HG03039 (cell line): ENCODE data around the gene SFN.
"Not testable (repeated sequence)": the region's sequence is repeated elsewhere in the genome, so short reads cannot be mapped to it uniquely, and the experiment has no call there.

ENCODE experiments used
- ATAC-seq: cut with Tn5 transposase; IDR thresholded peaks from one replicate; pipeline ENCODE4 v1.9.1; 2021; ENCODE audit warnings: mild to moderate bottlenecking, moderate library complexity; ENCODE audit not compliant: unreplicated experiment

Gene SFN

DNA sequence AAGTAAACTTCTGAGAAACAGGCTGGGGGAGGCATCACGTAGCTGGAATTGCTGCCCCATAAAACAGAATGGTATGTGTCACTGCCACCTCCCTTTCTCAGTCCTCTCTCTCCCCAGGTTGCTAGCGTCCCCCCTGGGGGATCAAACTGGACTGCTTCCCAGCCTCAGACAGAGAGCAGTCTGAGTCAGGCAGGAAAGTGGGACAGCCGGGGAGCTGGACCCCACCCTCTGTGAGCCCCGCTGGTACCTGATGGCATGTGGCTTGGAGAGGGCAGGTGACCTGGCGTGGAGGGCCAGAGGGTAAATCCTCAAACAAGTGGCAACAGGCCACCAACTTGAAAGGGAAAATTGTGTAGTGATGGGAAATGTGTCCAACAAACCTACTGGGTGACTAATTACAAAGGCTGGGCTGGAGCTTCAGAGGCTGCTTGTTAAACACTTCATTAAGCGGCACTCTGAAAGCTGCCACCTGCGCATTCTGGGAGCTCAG is 1.0 kb upstream of the SFN start:
- no peak for ATAC-seq

DNA sequence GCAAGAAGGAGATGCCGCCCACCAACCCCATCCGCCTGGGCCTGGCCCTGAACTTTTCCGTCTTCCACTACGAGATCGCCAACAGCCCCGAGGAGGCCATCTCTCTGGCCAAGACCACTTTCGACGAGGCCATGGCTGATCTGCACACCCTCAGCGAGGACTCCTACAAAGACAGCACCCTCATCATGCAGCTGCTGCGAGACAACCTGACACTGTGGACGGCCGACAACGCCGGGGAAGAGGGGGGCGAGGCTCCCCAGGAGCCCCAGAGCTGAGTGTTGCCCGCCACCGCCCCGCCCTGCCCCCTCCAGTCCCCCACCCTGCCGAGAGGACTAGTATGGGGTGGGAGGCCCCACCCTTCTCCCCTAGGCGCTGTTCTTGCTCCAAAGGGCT is 732 bp downstream of the SFN start:
- no peak for ATAC-seq

DNA sequence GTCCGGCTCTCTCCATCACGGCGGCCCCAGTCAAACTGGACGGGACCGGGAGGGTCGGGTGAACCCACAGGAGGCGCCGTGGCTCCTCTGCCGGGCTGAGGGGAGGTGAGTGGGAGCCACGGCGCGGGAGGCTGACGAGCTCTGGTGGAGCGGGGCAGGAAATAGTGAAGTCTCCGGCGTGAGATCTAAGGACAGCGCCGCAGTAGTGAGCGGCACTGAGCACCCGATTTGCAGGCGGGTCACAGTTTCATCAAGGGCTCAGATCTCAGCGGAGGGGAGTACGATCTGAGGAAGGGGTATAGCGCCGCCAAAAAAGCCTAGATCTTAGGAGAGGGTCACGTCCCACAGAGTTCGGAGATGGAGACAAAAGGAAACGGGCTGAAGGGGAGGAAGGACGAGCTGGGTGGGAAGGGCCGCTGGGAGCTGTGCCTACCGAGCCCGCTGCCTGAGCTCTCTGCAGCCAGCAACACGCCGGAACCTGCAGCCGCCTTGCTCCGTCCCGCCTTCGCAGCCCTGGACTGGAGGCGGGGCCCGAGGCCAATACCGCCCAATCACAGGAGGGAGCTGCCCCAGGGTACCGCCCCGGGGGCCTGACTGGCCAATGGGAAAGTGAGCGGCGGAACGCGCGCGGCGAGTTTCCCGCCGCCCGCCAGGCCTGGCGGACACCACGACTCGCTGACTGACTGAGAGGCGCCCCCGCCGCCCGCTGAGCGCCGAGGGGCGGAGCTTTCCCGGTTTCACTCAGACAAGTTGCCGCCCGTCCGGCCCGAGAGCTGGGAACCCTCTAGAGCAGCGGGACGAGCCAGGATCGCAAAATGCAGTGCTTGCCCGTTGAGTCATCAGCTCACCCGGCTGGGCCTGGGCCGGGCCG is 1.9 kb downstream of the SFN start:
- ATAC-seq: peak; percentile 88

- ATAC-seq: not testable (repeated sequence)
Observed at GRCh38 chr1:26873097-26873496, 10.1 kb downstream of the SFN start.

GRCh38 chr1:26874896-26875295 is 11.9 kb downstream of the SFN start:
- ATAC-seq: no peak

- ATAC-seq: no peak
Observed at GRCh38 chr1:26877326-26877725, 14.4 kb downstream of the SFN start.

DNA sequence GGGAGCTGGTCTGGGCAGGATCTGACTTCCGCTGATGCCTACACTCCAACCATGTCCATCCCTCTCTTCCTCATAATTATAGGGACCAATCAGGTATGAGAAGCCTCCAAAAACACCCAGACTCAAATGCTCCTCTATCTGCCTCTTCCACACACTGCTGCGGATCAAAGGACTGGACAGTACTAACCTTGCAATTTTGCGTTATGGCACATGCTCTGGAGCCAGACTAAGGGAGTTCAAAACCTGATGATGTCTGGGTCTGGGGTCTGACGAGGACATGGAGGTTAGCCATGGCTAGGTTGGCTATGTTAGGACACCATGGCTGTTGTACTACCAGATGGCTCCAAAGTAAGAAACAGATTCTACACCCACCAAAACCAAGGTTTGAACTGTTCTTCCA is 16.8 kb downstream of the SFN start:
- ATAC-seq: no peak

GRCh38 chr1:26881611-26882010 is 18.7 kb downstream of the SFN start:
- not testable (repeated sequence) for ATAC-seq

DNA sequence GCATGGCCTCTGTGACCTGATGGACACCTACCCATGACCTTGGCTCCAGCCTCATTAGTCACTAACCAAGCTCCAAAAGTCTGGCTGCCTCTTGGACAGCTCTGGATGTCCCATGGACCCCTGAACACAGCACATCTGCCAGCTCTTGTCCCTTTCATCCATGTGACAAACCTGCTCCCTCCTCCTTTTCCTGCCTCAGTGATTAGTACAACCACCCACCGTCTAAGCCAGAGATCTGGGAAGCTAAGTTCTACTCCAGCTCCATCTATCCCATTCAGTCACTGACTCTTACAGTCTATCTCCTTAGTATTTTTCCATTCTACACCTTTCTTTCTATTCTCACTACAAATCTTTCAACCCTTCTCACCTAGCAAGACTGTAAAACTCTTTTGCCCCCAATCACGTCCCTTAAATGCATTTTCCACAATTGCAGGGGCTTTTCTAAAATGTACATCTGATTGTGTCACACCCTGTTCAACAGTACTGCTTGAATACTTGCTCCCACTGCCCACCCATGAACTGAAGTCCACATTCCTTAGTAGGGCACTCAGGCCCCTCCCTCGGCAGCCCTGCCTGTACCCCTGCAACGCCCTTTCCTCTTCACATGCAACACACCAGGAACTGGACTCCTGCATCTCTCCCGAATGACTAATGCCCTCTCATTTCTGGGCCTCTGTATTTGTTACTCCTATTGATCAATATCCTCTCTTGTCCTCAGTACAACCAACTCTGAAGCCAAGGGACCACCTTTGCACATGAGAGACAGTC is 19.9 kb downstream of the SFN start:
- no peak for ATAC-seq

DNA sequence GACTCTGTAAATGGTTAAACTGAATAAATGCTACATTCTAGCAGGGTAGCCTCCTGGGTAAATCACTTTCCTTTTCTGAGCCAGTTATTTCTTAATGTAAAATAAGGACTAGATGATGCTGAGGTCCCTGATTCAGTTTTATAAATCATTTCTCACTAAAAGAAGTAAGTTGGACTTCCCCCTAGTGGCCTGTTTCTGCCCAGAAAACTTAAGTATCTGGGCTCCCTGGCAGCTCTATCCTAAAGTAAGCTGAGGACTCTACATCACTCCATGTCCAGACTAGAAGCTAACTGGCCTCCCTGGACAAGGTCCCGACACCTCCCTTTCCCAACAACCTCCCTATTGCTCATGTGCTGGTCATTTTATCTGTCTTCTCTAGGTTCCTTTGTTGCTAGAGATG is 24.2 kb downstream of the SFN start:
- no peak for ATAC-seq

DNA sequence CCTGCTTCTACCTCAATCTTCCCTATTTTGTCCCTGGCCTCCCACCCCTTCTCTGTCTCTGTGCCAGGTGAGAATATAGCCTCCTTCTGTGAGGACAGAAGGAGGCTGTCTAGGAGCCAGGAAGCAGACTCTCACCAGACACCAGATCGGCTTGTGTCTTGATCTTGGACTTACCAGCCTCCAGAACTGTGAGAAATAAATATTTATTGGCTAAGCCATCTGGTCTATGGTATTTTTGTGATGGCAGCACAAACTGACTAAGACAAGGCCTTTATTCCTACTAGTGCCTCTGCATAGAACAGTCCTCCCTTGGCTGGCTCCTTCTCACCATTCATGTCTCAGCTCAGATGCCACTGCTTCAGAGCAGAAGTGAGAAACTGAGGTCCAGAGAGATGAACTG is 25.3 kb downstream of the SFN start:
- no peak for ATAC-seq

DNA sequence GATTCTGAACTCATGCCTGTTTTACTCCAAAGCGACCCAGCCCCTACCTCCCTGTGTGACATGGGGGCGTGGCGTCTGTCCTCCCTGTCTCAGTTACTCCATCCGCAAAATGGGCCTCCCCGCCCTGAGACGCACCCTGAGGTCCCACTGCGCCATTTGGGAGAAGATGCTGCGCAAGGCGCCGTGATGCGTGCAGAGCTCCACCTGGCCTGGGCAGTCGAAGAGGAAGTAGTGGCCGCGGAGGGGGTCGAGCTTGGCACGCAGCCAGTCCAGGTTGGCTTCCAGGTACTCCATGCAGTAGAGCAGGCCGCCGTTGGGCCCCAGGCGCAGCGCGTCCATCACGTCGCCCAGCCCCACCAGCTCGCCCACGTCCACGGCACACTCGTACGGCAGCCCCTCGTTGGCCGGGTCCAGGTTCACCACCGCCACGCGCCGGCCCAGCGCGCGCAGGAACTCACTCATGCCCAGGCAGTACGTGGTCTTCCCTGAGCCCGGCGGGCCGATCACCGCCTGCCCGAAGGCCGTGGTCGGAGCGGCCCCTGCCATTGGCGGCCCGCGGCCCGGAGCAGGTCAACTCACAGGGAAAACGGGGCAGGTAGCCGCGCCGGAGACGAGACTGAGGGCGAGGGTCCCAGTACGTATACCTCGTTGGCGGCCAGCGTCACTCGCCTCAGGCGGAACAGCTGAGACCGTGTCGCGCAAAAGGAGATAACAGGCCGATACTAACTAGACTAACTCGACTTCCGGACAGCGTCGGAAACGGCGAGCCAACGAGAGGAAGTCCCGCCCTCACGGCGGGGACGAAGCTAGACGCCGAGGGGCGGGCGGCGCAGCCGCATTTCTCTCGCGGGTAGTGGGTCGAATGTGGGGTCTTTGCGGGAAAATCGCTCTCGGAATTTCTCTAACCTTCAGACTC is 26.9 kb downstream of the SFN start, which contains the start of gene GPN2:
TSS of gene GPN2 (minus strand) at position 733 of the 916 bp plus-strand sequence. CDS start at position 546, 187 bp downstream.
- ATAC-seq: peak; percentile 79

DNA sequence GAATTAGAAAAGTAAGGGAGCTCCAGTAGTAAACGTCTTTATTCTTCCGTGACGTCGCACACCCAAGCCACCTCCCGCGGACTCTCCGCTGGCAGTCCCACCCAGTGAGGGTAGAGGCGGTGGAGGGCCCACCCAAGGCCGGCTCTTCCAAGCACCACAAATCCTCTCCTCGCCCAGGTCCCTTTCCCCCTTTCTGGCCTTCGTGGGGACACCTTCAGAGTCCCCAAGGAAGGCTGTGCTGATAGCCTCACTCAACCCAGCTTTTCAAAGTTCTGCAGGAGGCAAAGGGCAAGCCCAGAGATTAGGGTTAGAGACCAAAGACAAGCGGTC is 27.5 kb downstream of the SFN start:
- ATAC-seq: peak; percentile 10

DNA sequence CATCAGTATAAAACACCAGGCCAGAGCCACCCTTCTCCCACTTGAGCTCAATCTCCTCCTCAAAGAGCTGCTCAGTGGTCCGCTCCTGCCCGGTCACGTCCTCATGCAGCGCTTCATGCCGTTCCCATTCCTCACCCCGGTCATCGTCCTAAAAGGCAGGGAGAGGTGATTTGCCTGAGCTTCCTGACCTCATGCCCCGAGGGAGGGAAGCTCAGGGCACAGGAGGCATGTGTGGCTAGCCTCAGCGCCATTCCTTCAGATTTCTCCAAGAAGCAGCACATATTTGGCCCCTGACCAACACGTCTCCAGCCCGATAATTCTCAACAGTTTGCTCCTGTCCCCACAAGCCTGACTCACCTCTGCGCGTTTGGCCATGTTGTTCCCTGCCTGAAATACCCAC is 31.3 kb downstream of the SFN start:
- ATAC-seq: no peak

- ATAC-seq: no peak
Observed at GRCh38 chr1:26897351-26897750, 34.4 kb downstream of the SFN start.

DNA sequence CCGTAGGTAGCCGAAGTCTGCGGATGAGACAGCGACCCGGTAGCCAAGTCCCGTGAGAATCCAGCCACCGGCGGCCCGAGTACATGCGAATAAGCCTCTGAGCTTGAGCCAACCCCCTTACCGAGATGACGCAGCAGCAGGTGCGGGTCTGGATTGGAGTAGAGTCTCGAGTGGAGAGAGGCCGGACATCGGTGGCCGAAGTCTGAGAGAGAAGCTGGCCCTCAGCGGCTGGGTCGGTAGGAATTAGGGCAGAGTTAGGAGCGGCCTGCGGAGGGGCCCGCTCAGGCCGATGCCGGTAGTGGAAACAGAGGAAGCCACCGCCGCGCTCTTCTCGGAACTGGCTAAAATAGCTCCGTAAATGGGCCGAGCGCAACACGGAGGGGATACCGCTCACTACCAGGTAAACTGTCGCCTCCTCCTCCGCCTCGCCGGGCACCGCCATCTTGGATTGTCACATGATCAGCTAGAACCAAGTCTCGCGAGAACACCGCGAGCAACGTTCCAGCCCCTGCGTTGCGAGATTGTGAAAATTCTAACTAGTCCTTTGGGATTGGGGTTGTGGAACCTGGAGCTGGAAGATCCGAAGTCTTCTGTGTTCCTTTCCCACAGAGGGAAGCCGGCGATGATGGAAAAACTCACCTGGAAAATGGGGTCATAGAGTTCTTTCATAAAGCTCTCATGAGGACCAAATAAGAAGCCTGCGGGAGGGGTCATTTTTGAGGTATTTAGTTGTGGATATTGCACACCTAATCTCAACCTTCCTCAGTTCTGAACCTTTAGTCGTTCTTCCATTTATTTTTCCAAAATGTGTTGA is 37.3 kb downstream of the SFN start, which contains the start of gene GPATCH3:
TSS of gene GPATCH3 (minus strand) at position 467 of the 814 bp plus-strand sequence. CDS start at position 442, 25 bp downstream.
- ATAC-seq: peak; percentile 62

- no peak for ATAC-seq
Observed at GRCh38 chr1:26900815-26901511, 38.0 kb downstream of the SFN start.

DNA sequence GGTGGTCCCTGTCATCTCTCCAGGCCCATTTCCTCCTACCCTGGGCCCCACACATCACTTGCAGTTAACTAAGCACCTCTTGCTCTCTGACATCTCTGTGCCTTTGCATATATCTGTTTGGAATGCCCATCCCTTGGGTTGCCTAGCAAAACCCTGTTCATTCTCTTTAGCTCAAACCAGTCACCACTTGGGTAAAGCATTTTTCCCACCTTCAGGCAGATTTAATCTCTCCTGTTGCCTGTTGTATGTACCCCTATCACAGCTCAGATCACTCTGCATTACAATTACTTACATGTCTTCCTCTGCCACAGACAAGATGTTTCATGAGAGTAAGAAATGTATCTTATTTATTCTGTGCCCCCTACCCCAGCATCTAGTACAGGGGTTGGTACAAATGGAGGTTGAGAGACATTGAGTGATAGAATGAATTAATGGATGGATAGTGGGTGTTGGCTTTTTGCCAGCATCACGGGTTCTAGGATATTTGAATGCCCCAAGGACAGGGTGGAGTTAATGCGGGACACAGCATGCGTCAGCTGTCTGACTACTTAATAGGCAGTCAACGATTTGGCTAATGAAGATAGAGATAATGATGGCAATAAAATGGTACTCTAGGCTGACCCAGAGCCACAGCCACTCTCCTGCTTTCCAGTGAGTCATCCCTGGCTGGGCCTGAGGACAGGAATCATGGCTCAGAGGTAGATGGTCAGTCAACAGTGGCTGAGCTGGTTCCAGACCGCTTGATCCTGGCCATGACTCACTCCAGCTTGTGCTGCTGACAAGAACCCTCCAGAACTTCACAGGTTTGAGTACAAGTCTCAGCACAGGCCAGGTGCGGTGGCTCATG is 44.3 kb downstream of the SFN start:
- no peak for ATAC-seq
